Measurements from ENCODE around the gene LUM. TPM values are rescaled to one million over a fixed set of nuclear protein-coding genes. Genes with fewer than 3 reads are reported as not detected.

Gene LUM
- total RNA-seq, 1 donor from 2014 or later = 76.4 TPM

- no peak for FAIRE-seq
These were observed 7.8 kb upstream of the LUM start for GRCh38 chr12:91119089-91119488.

GRCh38 chr12:91113621-91114020 is 2.3 kb upstream of the LUM start:
- no peak for FAIRE-seq
- TF ChIP-seq EZH2 (IDR thresholded peaks at IDR 0.05; ENCODE audit: insufficient read depth, low read length) (no peak), CTCF (IDR thresholded peaks at IDR 0.05; ENCODE audit: insufficient read depth, low read depth, low read length) (no peak)
- DNase-seq (ENCODE audit: low read depth) = no peak

More at GRCh38 chr12:91119089-91119488, 7.8 kb upstream of the LUM start:
- Histone ChIP-seq H3K9ac (ENCODE audit: low read length) (no peak overlapping the region), H2AFZ (ENCODE audit: low read depth, low read length) (no peak overlapping the region), H3K36me3 (ENCODE audit: insufficient read depth, low read length) (no peaks in the 10 kb centered on the region), H4K20me1 (ENCODE audit: insufficient read depth, low read length) (no peaks in the 10 kb centered on the region), H3K79me2 (ENCODE audit: insufficient read depth, low read length) (no peaks in the 10 kb centered on the region), H3K9me3 (ENCODE audit: insufficient read depth, low read depth, low read length) (no peaks in the 10 kb centered on the region), H3K4me1 (ENCODE audit: insufficient read depth, low read length) (no peaks in the 10 kb centered on the region), H3K27me3 (ENCODE audit: insufficient read depth, low read length) (no peaks in the 10 kb centered on the region), H3K4me2 (ENCODE audit: low read length) (no peak overlapping the region), H3K27ac (ENCODE audit: low read depth, low read length) (no peak overlapping the region), H3K4me3 (ENCODE audit: insufficient read depth, low read depth, low read length) (no peak overlapping the region)
- H3K4me3 Mint-ChIP-seq (ENCODE audit: unreplicated experiment) = no peak overlapping the region
- H3K4me1 Mint-ChIP-seq (ENCODE audit: low read depth, unreplicated experiment) = peaks cover 4% of the 10 kb centered on the region
- no peaks in the 10 kb centered on the region for H3K36me3 Mint-ChIP-seq (ENCODE audit: low read depth, unreplicated experiment)
- H3K27me3 Mint-ChIP-seq (ENCODE audit: low read depth, unreplicated experiment) = no peaks in the 10 kb centered on the region
- H3K27ac Mint-ChIP-seq (ENCODE audit: unreplicated experiment) = no peak overlapping the region
- TF ChIP-seq EZH2 (IDR thresholded peaks at IDR 0.05; ENCODE audit: insufficient read depth, low read length) = no peak
- TF ChIP-seq CTCF (IDR thresholded peaks at IDR 0.05; ENCODE audit: insufficient read depth, low read depth, low read length) = no peak
- H3K9me3 Mint-ChIP-seq (ENCODE audit: unreplicated experiment) = no peaks in the 10 kb centered on the region
- DNase-seq (ENCODE audit: low read depth) = no peak

GRCh38 chr12:91110311-91110924 is 876 bp downstream of the LUM start:
- Histone ChIP-seq H3K4me3 (ENCODE audit: insufficient read depth, low read depth, low read length) (no peak overlapping the region), H3K27me3 (ENCODE audit: insufficient read depth, low read length) (no peaks in the 10 kb centered on the region), H3K27ac (ENCODE audit: low read depth, low read length) (no peak overlapping the region), H4K20me1 (ENCODE audit: insufficient read depth, low read length) (no peaks in the 10 kb centered on the region), H3K9ac (ENCODE audit: low read length) (no peak overlapping the region), H3K4me2 (ENCODE audit: low read length) (no peak overlapping the region), H3K4me1 (ENCODE audit: insufficient read depth, low read length) (peaks cover 12% of the 10 kb centered on the region), H2AFZ (ENCODE audit: low read depth, low read length) (no peak overlapping the region), H3K79me2 (ENCODE audit: insufficient read depth, low read length) (no peaks in the 10 kb centered on the region), H3K9me3 (ENCODE audit: insufficient read depth, low read depth, low read length) (no peaks in the 10 kb centered on the region), H3K36me3 (ENCODE audit: insufficient read depth, low read length) (no peaks in the 10 kb centered on the region)
- no peak for TF ChIP-seq EZH2 (IDR thresholded peaks at IDR 0.05; ENCODE audit: insufficient read depth, low read length)
- no peak for TF ChIP-seq CTCF (IDR thresholded peaks at IDR 0.05; ENCODE audit: insufficient read depth, low read depth, low read length)
- DNase-seq (ENCODE audit: low read depth) (no peak), FAIRE-seq (no peak)
- H3K4me1 Mint-ChIP-seq (ENCODE audit: low read depth, unreplicated experiment) = peaks cover 7% of the 10 kb centered on the region
- peak overlapping the region; percentile 89 for H3K4me3 Mint-ChIP-seq (ENCODE audit: unreplicated experiment)
- no peaks in the 10 kb centered on the region for H3K27me3 Mint-ChIP-seq (ENCODE audit: low read depth, unreplicated experiment)
- H3K36me3 Mint-ChIP-seq (ENCODE audit: low read depth, unreplicated experiment) = peaks cover 8% of the 10 kb centered on the region
- H3K27ac Mint-ChIP-seq (ENCODE audit: unreplicated experiment) = peak overlapping the region; percentile 87
- peaks cover 7% of the 10 kb centered on the region for H3K9me3 Mint-ChIP-seq (ENCODE audit: unreplicated experiment)

More at GRCh38 chr12:91113621-91114020, 2.3 kb upstream of the LUM start:
- Histone ChIP-seq H3K36me3 (ENCODE audit: insufficient read depth, low read length) (no peaks in the 10 kb centered on the region), H2AFZ (ENCODE audit: low read depth, low read length) (no peak overlapping the region), H3K4me2 (ENCODE audit: low read length) (no peak overlapping the region), H3K27ac (ENCODE audit: low read depth, low read length) (no peak overlapping the region), H3K4me3 (ENCODE audit: insufficient read depth, low read depth, low read length) (no peak overlapping the region), H4K20me1 (ENCODE audit: insufficient read depth, low read length) (no peaks in the 10 kb centered on the region), H3K9me3 (ENCODE audit: insufficient read depth, low read depth, low read length) (no peaks in the 10 kb centered on the region), H3K9ac (ENCODE audit: low read length) (no peak overlapping the region), H3K4me1 (ENCODE audit: insufficient read depth, low read length) (peaks cover 12% of the 10 kb centered on the region), H3K79me2 (ENCODE audit: insufficient read depth, low read length) (no peaks in the 10 kb centered on the region), H3K27me3 (ENCODE audit: insufficient read depth, low read length) (no peaks in the 10 kb centered on the region)
- H3K36me3 Mint-ChIP-seq (ENCODE audit: low read depth, unreplicated experiment) = no peaks in the 10 kb centered on the region
- peaks cover under 1% of the 10 kb centered on the region for H3K4me1 Mint-ChIP-seq (ENCODE audit: low read depth, unreplicated experiment)
- H3K4me3 Mint-ChIP-seq (ENCODE audit: unreplicated experiment) = no peak overlapping the region
- H3K9me3 Mint-ChIP-seq (ENCODE audit: unreplicated experiment) = no peaks in the 10 kb centered on the region
- no peaks in the 10 kb centered on the region for H3K27me3 Mint-ChIP-seq (ENCODE audit: low read depth, unreplicated experiment)
- no peak overlapping the region for H3K27ac Mint-ChIP-seq (ENCODE audit: unreplicated experiment)
